K562 (cell line): Measurements from ENCODE around the gene TYSND1. TPM values are rescaled to one million over a fixed set of nuclear protein-coding genes. Genes with fewer than 3 reads are reported as not detected.

Experiments
- ATAC-seq: fragments of 200-7000 bp; cut with Tn5 transposase; 3 replicates; pipeline ENCODE4 v1.9.1; 2020; ENCODE audit warnings: moderate library complexity
- BruUV-seq: library from RNA; stranded (reverse); fragments of 400-500 nt; replicated peaks from 2 replicates; lab custom pipeline; 2021; lab: Mats Ljungman, UMichigan
- CTCF ChIA-PET: fragments of 300-600 bp; formaldehyde crosslinking; extraction: SDS; loops from one replicate; lab custom pipeline; 2021; ENCODE audit warnings: low intra/inter-chr PET ratio; lab: Yijun Ruan, JAX
- POLR2A ChIA-PET: fragments of 300-600, 350-650 bp; sonication (Branson Sonifier 250); formaldehyde crosslinking; extraction: SDS; loops from one replicate; lab custom pipeline; 2021; ENCODE audit warnings: antibody characterized with exemption, inconsistent platforms; lab: Yijun Ruan, JAX
- DNase-seq, 4 experiments: peaks; one replicate each; pipeline versions ENCODE4 v3.0.0 to v3.0.0-alpha.2; 2011 to 2018; ENCODE audit warnings: low spot score in 3 of 4, mixed read lengths in 3 of 4; ENCODE audit errors: extremely low read depth in 1 of 4
- FAIRE-seq: peaks from 2 replicates; lab custom pipeline; 2011; peaks lifted over from hg19 to GRCh38; lab: Jason Lieb, UNC
- H2AFZ ChIP-seq: 2 replicates; pipeline ENCODE4 v1.6.0; 2011; ENCODE audit warnings: low read depth, low read length, control low read depth, inconsistent platforms
- H3K27ac ChIP-seq: fragments of 200-600 bp; 3 replicates; pipeline ENCODE4 v1.8.0; 2011; ENCODE audit warnings: low read depth, mild to moderate bottlenecking, control low read depth, inconsistent platforms, low read length, moderate library complexity, mixed read lengths; ENCODE audit errors: extremely low read depth
- H3K27me3 ChIP-seq, 2 experiments: fragments of 300-600 bp in 1 of 2; 2 replicates in 1 of 2; 3 replicates in 1 of 2; pipeline versions ENCODE4 v1.6.0 to v1.8.0; 2011; ENCODE audit warnings: inconsistent platforms in 2 of 2, low read length in 2 of 2, mild to moderate bottlenecking in 1 of 2, mixed read lengths in 1 of 2, moderate library complexity in 1 of 2; ENCODE audit not compliant: control insufficient read depth in 2 of 2, insufficient read depth in 2 of 2
- H3K36me3 ChIP-seq: fragments of 300-600 bp; 3 replicates; pipeline ENCODE4 v1.8.0; 2011; ENCODE audit warnings: mild to moderate bottlenecking, low read length, inconsistent platforms; ENCODE audit not compliant: control insufficient read depth, insufficient read depth
- H3K4me1 ChIP-seq, 2 experiments: fragments of 200-600 bp in 1 of 2; replicated peaks in 1 of 2; 2 replicates in 1 of 2; 3 replicates in 1 of 2; pipeline versions ENCODE4 v1.5.1 to v1.8.0; 2011; ENCODE audit warnings: inconsistent platforms in 2 of 2, low read length in 2 of 2, mild to moderate bottlenecking in 1 of 2, mixed read lengths in 1 of 2, moderate library complexity in 1 of 2; ENCODE audit not compliant: control insufficient read depth in 2 of 2, insufficient read depth in 2 of 2
- H3K4me2 ChIP-seq: 2 replicates; pipeline ENCODE4 v1.6.1; 2011; ENCODE audit warnings: low read length, control low read depth, inconsistent platforms, mixed read lengths; ENCODE audit not compliant: insufficient read depth
- H3K4me3 ChIP-seq: fragments of 200-600 bp; sonication (generic), shearing (Covaris generic); 2 replicates; pipeline ENCODE4 v1.5.1; 2016; ENCODE audit warnings: control low read depth, inconsistent platforms
- H3K79me2 ChIP-seq: fragments of 200-600 bp; 3 replicates; pipeline ENCODE4 v1.8.0; 2011; ENCODE audit warnings: low read length, inconsistent platforms; ENCODE audit not compliant: control insufficient read depth, insufficient read depth
- H3K9ac ChIP-seq, 2 experiments: 2 replicates each; pipeline versions ENCODE4 v1.6.0 to v1.6.1; 2011; ENCODE audit warnings: low read depth in 2 of 2, low read length in 2 of 2, control low read depth in 1 of 2, inconsistent platforms in 1 of 2, mild to moderate bottlenecking in 1 of 2, mixed read lengths in 1 of 2; ENCODE audit not compliant: insufficient read depth in 1 of 2
- H3K9me1 ChIP-seq: one replicate; pipeline ENCODE4 v1.6.0; 2011; ENCODE audit warnings: inconsistent platforms, mild to moderate bottlenecking, low read length, moderate library complexity; ENCODE audit not compliant: control insufficient read depth, insufficient read depth
- H3K9me3 ChIP-seq: replicated peaks from 2 replicates; pipeline ENCODE4 v1.5.1; 2011; ENCODE audit warnings: low read depth, low read length, inconsistent platforms; ENCODE audit not compliant: control insufficient read depth, insufficient read depth
- H4K20me1 ChIP-seq: replicated peaks from 2 replicates; pipeline ENCODE4 v1.6.1; 2011; ENCODE audit warnings: low read length, inconsistent platforms, mixed read lengths; ENCODE audit not compliant: control insufficient read depth, insufficient read depth
- BHLHE40 ChIP-seq: IDR thresholded peaks from 2 replicates; pipeline ENCODE4 v1.6.1; 2011; ENCODE audit warnings: low read length, improper control_type of control experiment
- GTF2B ChIP-seq: IDR thresholded peaks from 2 replicates; pipeline ENCODE4 v1.6.1; 2011; ENCODE audit not compliant: insufficient read length; ENCODE audit errors: extremely low read depth
- MCM3 ChIP-seq: fragments of 450-650 bp; IDR thresholded peaks from 2 replicates; pipeline ENCODE4 v1.6.1; 2016
- SRSF3 ChIP-seq: fragments of 200-400 bp; formaldehyde crosslinking; IDR thresholded peaks from 2 replicates; pipeline ENCODE4 v1.6.1; 2016; ENCODE audit warnings: mild to moderate bottlenecking, low read length, moderate library complexity; ENCODE audit not compliant: insufficient read depth
- STAT5A ChIP-seq: IDR thresholded peaks from 2 replicates; pipeline ENCODE4 v1.6.1; 2012; ENCODE audit warnings: low read length, inconsistent platforms, borderline replicate concordance
- ZBTB8A ChIP-seq: fragments of 450-650 bp; IDR thresholded peaks from 2 replicates; pipeline ENCODE4 v1.6.1; 2018; ENCODE audit warnings: mild to moderate bottlenecking, moderate library complexity; ENCODE audit not compliant: partially characterized antibody
- WGBS: fragments of 100-300 bp; shearing (Covaris generic); methylation state at CpG from one replicate; pipeline ENCODE4 v1.1.6; 2016; ENCODE audit warnings: low coverage, mixed read lengths; ENCODE audit not compliant: insufficient coverage; ENCODE audit errors: missing lambda C conversion rate; 5-methylcytosine and 5-hydroxymethylcytosine counted together
- in situ Hi-C: fragments of 300-500 bp; cut with MboI; formaldehyde crosslinking; loops from 4 replicates; pipeline ENCODE4 v1.15.0; 2018; ENCODE audit warnings: inconsistent platforms, mixed read lengths
- intact Hi-C: fragments of 100-400 bp; cut with micrococcal nuclease; formaldehyde crosslinking; loops from 2 replicates; pipeline ENCODE4 v1.14.2; 2022
- polyA plus RNA-seq, 8 experiments: library from polyadenylated mRNA; depleted of rRNA in 4 of 8; stranded (reverse) in 5 of 8; unstranded in 3 of 8; fragments of >200 nt; fragmentation: Nextera tagmentation in 2 of 8; fragmentation: Illumina TruSeq in 1 of 8; extraction: Ambion mirVana in 2 of 8; extraction: Trizol in 1 of 8; gene quantifications; 2 replicates each; pipeline versions ENCODE4 v1.2.1 to v1.2.3, GENCODE V29; 2011 to 2014; ENCODE audit warnings: inconsistent platforms in 1 of 8, missing spikeins in 1 of 8
- total RNA-seq, 7 experiments: library from RNA; depleted of rRNA in 6 of 7; stranded (reverse); fragments of >200 nt in 6 of 7; fragmentation: Illumina TruSeq in 2 of 7; extraction: Trizol in 2 of 7; gene quantifications; 2 replicates each; pipeline versions ENCODE4 v1.2.1 to v1.2.3, GENCODE V29; 2011 to 2021; ENCODE audit warnings: low replicate concordance in 1 of 7

Gene TYSND1
- total and polyA plus RNA-seq, 9 of the 15 experiments (the other 6 are each of a cell fraction or from before 2014, with no cell fraction given) = 0.60 to 2.0 (median 1.3) TPM

GRCh38 chr10:70192326-70192968 lies 45.9 kb upstream of the TYSND1 start:
- H3K4me3 ChIP-seq = no peak overlapping the region
- no peaks in the 10 kb centered on the region for H3K9me1 ChIP-seq
- H3K4me1 ChIP-seq = no peaks in the 10 kb centered on the region; a peak in 1 of 5 replicates
- ATAC-seq (no peak), FAIRE-seq (no peak)
- no peaks in the 10 kb centered on the region; a peak in 2 of 5 replicates for H3K27me3 ChIP-seq
- in situ Hi-C loops = no loop called here
- POLR2A ChIA-PET = interaction anchor here (0.5 to 0.9 kb wide), 3 partner anchors 12 to 172 kb away, joined by 3 to 4 read pairs (median 3); no protein-coding TSS in a partner anchor
- no peak for TF ChIP-seq SRSF3
- TF ChIP-seq ZBTB8A = no peak
- TF ChIP-seq BHLHE40 = peak; percentile 59
- TF ChIP-seq GTF2B = no peak
- no peak for TF ChIP-seq STAT5A
- no peak for TF ChIP-seq MCM3
- TF ChIP-seq, all 486 proteins: peak for 1
- Histone ChIP-seq H2AFZ (no peak overlapping the region), H3K9ac (no peak overlapping the region), H3K9me3 (no peaks in the 10 kb centered on the region), H4K20me1 (no peaks in the 10 kb centered on the region), H3K79me2 (no peaks in the 10 kb centered on the region), H3K4me2 (no peak overlapping the region), H3K36me3 (peaks cover 4% of the 10 kb centered on the region; the same call in 2 of the 3 replicates), H3K27ac (no peak overlapping the region)
- CTCF ChIA-PET = interaction anchor here (0.7 kb wide), 2 partner anchors 379 to 688 kb away, joined by 4 read pairs; no protein-coding TSS in a partner anchor
- intact Hi-C loops = no loop called here
- 50% methylated on average over 5 of the region's 5 CpGs for WGBS
- no peak for DNase-seq
- no TSS peak for BruUV-seq
